Measurements from ENCODE around the gene GAS5. TPM values are rescaled to one million over a fixed set of nuclear protein-coding genes. Genes with fewer than 3 reads are reported as not detected.

The GAS5 gene
- total and polyA plus RNA-seq, 9 of the 15 experiments (the other 6 are each of a cell fraction or from before 2014, with no cell fraction given), result 565 to 1,860 (median 1,006) TPM

- peak; percentile 85 for TF ChIP-seq TAF9B (IDR thresholded peaks at IDR 0.05; ENCODE audit: partially characterized antibody)
- TF ChIP-seq TCF3 (CRISPR knock-in tag; IDR thresholded peaks at IDR 0.05), result peak; percentile 49
- no peak for TF ChIP-seq EWSR1 (IDR thresholded peaks at IDR 0.05; ENCODE audit: borderline replicate concordance, low read depth, partially characterized antibody)
- peak in 1 of 2 experiments; percentile 7; a peak in 1 of 4 replicates for TF ChIP-seq TRIM24 (IDR thresholded peaks at IDR 0.05)
- peak; percentile 97 for TF ChIP-seq CREB1 (IDR thresholded peaks at IDR 0.05)
- peak; percentile 94 for TF ChIP-seq CREB1 (CRISPR knock-in tag; IDR thresholded peaks at IDR 0.05)
- no peak for TF ChIP-seq COPS2 (conservative IDR thresholded peaks at IDR 0.05)
- no peak for TF ChIP-seq SMAD1 (IDR thresholded peaks at IDR 0.05; ENCODE audit: low read depth, low read length, partially characterized antibody)
- TF ChIP-seq DNMT1 (IDR thresholded peaks at IDR 0.05), result peak; percentile 24
- TF ChIP-seq NBN (IDR thresholded peaks at IDR 0.05; ENCODE audit: low read depth), result peak; percentile 88
- peak; percentile 93 for TF ChIP-seq TAF1 (IDR thresholded peaks at IDR 0.05; ENCODE audit: control insufficient read depth, extremely low read depth, insufficient read depth, low read length, severe bottlenecking)
- TF ChIP-seq EP300 (IDR thresholded peaks at IDR 0.05; ENCODE audit: low read length), result peak; percentile 7
- no peak for TF ChIP-seq SNAPC5 (CRISPR knock-in tag; IDR thresholded peaks at IDR 0.05)
- TF ChIP-seq MYNN (IDR thresholded peaks at IDR 0.05), result peak; percentile 12; the same call in 1 of the 2 replicates
- TF ChIP-seq MYNN (CRISPR knock-in tag; IDR thresholded peaks at IDR 0.05), result no peak
- TF ChIP-seq ZNF707 (CRISPR knock-in tag; conservative IDR thresholded peaks at IDR 0.05), result no peak
- peak; percentile 72; the same call in 1 of the 2 replicates for TF ChIP-seq XRCC5 (IDR thresholded peaks at IDR 0.05; ENCODE audit: low read depth, low read length)
- peak; percentile 71 for TF ChIP-seq DPF2 (IDR thresholded peaks at IDR 0.05)
- no peak for TF ChIP-seq HMG20A (CRISPR knock-in tag; conservative IDR thresholded peaks at IDR 0.05)
- peak; percentile 41; the same call in 1 of the 2 replicates for TF ChIP-seq USF1 (CRISPR knock-in tag; IDR thresholded peaks at IDR 0.05)
- peak; percentile 91 for TF ChIP-seq POLR2B (IDR thresholded peaks at IDR 0.05; ENCODE audit: low read depth, partially characterized antibody)
- TF ChIP-seq ZHX1 (conservative IDR thresholded peaks at IDR 0.05; ENCODE audit: low read length), result peak; percentile 42; the same call in 1 of the 2 replicates
These were observed 43.3 kb downstream of the GAS5 start, which contains the start of the genes CENPL and DARS2 (continued) for GRCh38 chr1:173824315-173825081.
